GM18520 (cell line): ENCODE results near the gene DAPK2.
"Not testable (repeated sequence)": the region's sequence is repeated elsewhere in the genome, so short reads cannot be mapped to it uniquely, and the experiment has no call there.

Experiments
- ATAC-seq: cut with Tn5 transposase; IDR thresholded peaks from one replicate; pipeline ENCODE4 v1.9.1; 2021; ENCODE audit not compliant: unreplicated experiment

Gene DAPK2

GRCh38 chr15:63918317-63918672, 128.0 kb downstream of the DAPK2 start:
- no peak for ATAC-seq

- no peak for ATAC-seq
Measured at GRCh38 chr15:63917588-63918316, 128.5 kb downstream of the DAPK2 start.

- no peak for ATAC-seq
Measured at GRCh38 chr15:63915873-63916771, 130.2 kb downstream of the DAPK2 start.

- ATAC-seq, result no peak
Measured at GRCh38 chr15:63915209-63915872, 130.9 kb downstream of the DAPK2 start.

GRCh38 chr15:63913786-63914315, 132.4 kb downstream of the DAPK2 start:
- no peak for ATAC-seq

- no peak for ATAC-seq
Measured at GRCh38 chr15:63913336-63913735, 132.9 kb downstream of the DAPK2 start.

- ATAC-seq, result no peak
Measured at GRCh38 chr15:63912061-63912615, 134.1 kb downstream of the DAPK2 start.

- no peak for ATAC-seq
Measured at GRCh38 chr15:63911160-63911559, 135.1 kb downstream of the DAPK2 start.

- no peak for ATAC-seq
Measured at GRCh38 chr15:63909819-63910437, 136.4 kb downstream of the DAPK2 start.

- no peak for ATAC-seq
Measured at GRCh38 chr15:63908991-63909390, 137.3 kb downstream of the DAPK2 start.

GRCh38 chr15:63908281-63908680, 138.0 kb downstream of the DAPK2 start:
- ATAC-seq, result no peak

- no peak for ATAC-seq
Measured at GRCh38 chr15:63907521-63907920, 138.8 kb downstream of the DAPK2 start.

GRCh38 chr15:63906266-63906584, 140.1 kb downstream of the DAPK2 start:
- ATAC-seq, result no peak

GRCh38 chr15:63905558-63906265, 140.6 kb downstream of the DAPK2 start:
- ATAC-seq, result no peak

GRCh38 chr15:63905131-63905530, 141.2 kb downstream of the DAPK2 start:
- no peak for ATAC-seq

- ATAC-seq, result no peak
Measured at GRCh38 chr15:63904042-63904441, 142.2 kb downstream of the DAPK2 start.

- ATAC-seq, result no peak
Measured at GRCh38 chr15:63902671-63903035, 143.6 kb downstream of the DAPK2 start.

GRCh38 chr15:63901912-63902670, 144.2 kb downstream of the DAPK2 start:
- ATAC-seq, result no peak

- ATAC-seq, result no peak
Measured at GRCh38 chr15:63900306-63900705, 146.0 kb downstream of the DAPK2 start.

GRCh38 chr15:63899606-63900005, 146.7 kb downstream of the DAPK2 start:
- not testable (repeated sequence) for ATAC-seq
